Measurements from ENCODE around the gene FNIP2. TPM values are rescaled to one million over a fixed set of nuclear protein-coding genes. Genes with fewer than 3 reads are reported as not detected.
"Not testable (repeated sequence)": the region's sequence is repeated elsewhere in the genome, so short reads cannot be mapped to it uniquely, and the experiment has no call there.

FNIP2 gene
- polyA plus RNA-seq, 1 donor, result 12.2 TPM

DNA sequence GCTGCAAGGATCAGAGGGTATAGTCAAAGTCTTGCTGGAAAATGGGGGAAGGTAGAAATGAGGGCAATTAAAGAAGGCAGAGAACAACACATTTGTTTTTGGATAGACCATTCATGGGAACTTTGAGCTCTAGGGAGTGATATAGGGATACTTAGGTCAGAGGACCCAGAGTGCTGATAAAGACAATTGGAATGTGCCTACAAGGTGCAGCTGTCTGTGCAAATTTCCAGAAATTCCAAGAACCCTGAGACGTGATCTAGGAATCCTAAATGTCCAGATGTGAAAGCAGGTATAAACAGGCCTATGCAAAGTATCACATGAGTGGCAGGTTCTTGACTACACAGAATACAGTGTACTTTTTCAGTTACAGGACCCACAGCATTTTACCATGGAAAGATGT is 24.2 kb downstream of the FNIP2 start:
- DNase-seq (ENCODE audit: low read depth), result no peak

- DNase-seq (ENCODE audit: low read depth), result not testable (repeated sequence)
Measured at GRCh38 chr4:158793430-158793829, 24.6 kb downstream of the FNIP2 start.

GRCh38 chr4:158796370-158797140 is 27.7 kb downstream of the FNIP2 start:
- DNase-seq (ENCODE audit: low read depth), result no peak

- no peak for DNase-seq (ENCODE audit: low read depth)
Measured at GRCh38 chr4:158798062-158798461, 29.2 kb downstream of the FNIP2 start.

- no peak for DNase-seq (ENCODE audit: low read depth)
Measured at GRCh38 chr4:158799013-158799770, 30.4 kb downstream of the FNIP2 start.

GRCh38 chr4:158799856-158800255 is 31.0 kb downstream of the FNIP2 start:
- DNase-seq (ENCODE audit: low read depth), result no peak

- DNase-seq (ENCODE audit: low read depth), result no peak
Measured at GRCh38 chr4:158801066-158801465, 32.2 kb downstream of the FNIP2 start.

DNA sequence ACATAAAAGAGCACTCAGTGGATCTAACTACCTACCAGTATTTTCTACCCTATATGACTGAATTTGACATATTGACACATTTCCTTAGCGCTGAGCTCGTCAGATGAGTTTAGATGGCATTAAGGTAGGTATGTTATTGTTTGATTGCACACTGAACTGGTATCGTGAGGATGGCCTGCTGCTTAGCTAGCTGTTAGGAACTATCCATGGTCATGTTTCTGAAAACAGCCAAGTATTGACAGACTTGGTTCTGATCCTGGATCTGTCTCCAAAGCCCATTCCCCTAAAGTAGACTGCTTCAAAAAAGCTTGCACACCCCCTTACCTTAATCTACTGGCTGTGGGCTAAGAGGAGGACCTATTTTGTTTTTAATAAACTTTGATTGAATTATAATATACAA is 32.9 kb downstream of the FNIP2 start:
- no peak for DNase-seq (ENCODE audit: low read depth)

GRCh38 chr4:158802914-158803313 is 34.1 kb downstream of the FNIP2 start:
- no peak for DNase-seq (ENCODE audit: low read depth)

- no peak for DNase-seq (ENCODE audit: low read depth)
Measured at GRCh38 chr4:158805635-158806471, 37.0 kb downstream of the FNIP2 start.

- DNase-seq (ENCODE audit: low read depth), result no peak
Measured at GRCh38 chr4:158807691-158808090, 38.9 kb downstream of the FNIP2 start.

DNA sequence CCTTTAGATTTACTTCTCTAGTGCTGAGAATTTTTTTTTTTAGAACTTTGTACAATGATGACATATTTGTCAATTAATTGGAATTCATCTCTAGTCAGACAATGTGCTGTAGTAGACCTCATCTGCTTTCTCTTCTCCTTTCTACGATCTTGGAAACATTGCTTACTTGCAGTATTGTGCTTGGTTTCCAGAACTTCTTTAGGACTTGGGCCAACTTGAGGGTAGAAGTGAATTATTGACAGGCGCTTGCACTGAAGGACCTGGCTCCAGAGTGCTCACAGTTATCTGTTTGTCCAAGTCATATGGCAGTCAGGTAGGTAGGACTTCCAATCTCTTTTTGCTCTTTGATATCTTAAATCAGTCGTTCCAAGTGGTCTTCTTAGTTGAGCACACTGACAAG is 39.6 kb downstream of the FNIP2 start:
- DNase-seq (ENCODE audit: low read depth), result no peak

- DNase-seq (ENCODE audit: low read depth), result not testable (repeated sequence)
Measured at GRCh38 chr4:158809208-158809607, 40.4 kb downstream of the FNIP2 start.

- DNase-seq (ENCODE audit: low read depth), result no peak
Measured at GRCh38 chr4:158809611-158810486, 41.0 kb downstream of the FNIP2 start.

DNA sequence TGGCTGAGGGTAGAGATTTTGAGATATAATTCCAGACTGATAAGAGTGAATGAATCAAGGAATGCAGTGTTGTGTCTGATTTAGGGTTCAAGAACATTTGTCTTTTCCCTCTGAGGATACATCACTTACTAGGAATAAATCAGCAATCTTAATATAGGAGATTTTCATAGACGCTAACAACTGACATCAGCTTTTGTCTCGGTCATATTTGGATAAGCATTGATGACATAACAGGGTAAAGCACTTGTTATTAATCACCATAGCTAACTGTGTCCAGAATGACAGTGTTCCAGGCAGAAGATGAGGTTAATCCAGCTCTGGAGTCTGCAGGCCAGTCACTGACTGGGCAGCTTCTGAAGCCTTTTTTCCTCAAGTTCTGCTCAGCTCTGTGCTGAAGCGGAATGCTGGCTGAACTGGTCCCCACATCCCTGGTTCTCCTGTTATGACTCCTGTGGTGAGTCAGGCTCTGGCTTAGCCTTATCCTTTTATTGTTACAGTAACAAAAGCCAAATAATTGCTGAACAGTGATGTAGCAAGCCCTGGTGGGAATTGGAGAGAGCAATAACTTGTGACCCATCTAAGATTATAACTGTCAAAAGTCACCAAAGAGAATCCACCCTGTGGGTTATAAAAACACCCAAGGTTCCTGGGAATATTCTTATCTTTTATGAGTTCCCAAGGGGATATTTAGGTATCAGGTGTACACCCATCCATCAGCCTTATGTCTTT is 41.8 kb downstream of the FNIP2 start:
- DNase-seq (ENCODE audit: low read depth), result no peak

DNA sequence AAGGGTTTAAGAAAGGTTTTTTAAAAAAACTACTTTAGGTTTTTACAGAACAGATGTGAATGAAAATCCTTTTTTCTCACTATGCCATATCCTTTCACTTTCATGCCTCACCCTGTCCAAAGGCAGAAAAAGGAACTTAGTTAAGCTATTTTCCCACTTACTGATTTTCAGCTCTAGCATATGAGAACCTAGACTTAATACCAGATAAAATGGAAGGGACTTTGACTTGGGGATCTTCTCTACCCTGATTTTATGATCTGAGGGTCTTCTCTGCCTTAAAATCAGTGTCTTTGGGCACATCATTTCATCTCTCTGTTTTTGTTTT is 42.4 kb downstream of the FNIP2 start:
- no peak for DNase-seq (ENCODE audit: low read depth)

GRCh38 chr4:158811704-158812103 is 42.9 kb downstream of the FNIP2 start:
- DNase-seq (ENCODE audit: low read depth), result no peak

- no peak for DNase-seq (ENCODE audit: low read depth)
Measured at GRCh38 chr4:158812133-158812532, 43.3 kb downstream of the FNIP2 start.

DNA sequence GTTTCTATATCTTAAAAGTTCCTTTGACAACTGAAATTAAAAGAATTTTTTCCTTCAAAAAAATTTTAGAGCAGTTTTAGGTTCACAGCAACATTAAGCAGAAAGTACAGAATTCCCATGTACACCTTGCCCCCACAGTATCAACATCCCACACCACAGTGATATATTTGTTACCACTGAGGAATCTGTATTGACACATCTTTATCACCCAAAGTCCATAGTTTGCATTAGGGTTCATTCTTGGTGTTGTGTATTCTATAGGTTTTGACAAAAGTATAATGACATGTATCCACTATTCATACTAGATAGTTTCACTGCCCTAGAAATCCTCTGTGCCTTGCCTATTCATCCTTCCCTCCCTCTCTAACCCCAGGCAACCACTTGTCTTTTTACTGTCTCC is 43.7 kb downstream of the FNIP2 start:
- DNase-seq (ENCODE audit: low read depth), result no peak

GRCh38 chr4:158813113-158813512 is 44.3 kb downstream of the FNIP2 start:
- DNase-seq (ENCODE audit: low read depth), result no peak

DNA sequence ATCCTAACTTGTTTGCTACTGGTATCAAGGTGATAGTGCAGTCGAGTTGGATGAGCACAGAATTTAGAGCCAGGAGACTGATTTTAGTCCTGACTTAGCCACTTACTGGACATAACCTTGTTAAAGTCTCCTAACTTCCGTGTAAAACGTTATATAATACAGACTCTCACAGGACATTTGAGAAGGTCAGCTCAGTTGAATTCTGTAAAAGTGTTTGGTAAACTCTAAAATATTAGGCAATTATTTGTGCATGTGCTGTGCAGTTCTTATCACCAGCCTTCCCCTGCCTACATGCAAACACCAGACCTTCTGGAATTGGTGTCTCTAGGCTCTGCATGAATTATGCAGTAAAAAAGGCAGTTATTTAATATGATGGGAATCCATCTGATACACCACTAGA is 45.4 kb downstream of the FNIP2 start:
- no peak for DNase-seq (ENCODE audit: low read depth)

All from forelimb muscle (tissue), 1 donor.